Measurements from ENCODE around the gene CMTR1. TPM values are rescaled to one million over a fixed set of nuclear protein-coding genes. Genes with fewer than 3 reads are reported as not detected.

CMTR1 gene
- polyA plus RNA-seq, 3 donors from 2014 or later, result 15.8 to 29.6 (median 24.0) TPM

DNA sequence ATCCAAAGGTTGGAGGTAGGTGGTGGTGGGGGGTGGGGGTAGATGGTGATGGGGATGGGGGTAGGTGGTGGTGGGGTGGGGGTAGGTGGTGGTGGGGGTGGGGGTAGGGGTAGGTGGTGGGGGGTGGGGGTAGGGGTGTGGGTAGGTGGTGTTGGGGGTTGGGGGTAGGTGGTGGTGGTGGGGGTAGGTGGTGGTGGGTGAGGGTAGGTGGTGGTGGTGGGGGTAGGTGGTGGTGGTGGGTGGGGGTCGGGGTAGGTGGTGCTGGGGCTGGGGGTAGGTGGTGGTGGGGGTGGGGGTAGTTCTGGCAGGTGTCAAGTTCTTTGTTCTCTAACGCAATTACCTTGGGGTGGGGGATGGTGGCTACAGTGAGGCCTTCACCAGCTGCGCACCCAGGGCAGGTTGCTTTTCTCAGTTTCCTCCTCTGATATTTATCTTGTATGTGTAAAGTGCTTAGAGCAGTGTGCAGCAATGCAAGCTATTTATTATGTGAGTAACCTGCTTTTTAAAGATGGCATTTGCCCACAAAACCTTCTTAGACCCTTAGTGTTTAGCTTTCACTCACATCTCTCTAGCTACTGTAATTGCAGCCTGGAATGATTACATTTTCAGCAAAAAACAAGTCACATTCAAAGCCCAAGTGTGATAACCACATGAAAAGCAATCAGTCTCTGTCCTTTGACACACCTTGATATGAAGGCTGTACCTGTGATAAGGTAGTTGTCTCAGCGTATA, 74.8 kb downstream of the CMTR1 start:
- DNase-seq, result peak in 1 of 3 donors; percentile 30
- Mint-ChIP-seq H3K27me3 (ENCODE audit: low read depth in 3 of 3) (peaks cover 1 to 24% (median 9%) of the 10 kb centered on the region in 3 donors), H3K27ac (peak overlapping the region in 5 of 6 donors; percentile 67 to 79 (median 74)), H3K36me3 (peaks cover 0 to 4% (median 0%) of the 10 kb centered on the region in 3 donors), H3K4me1 (peaks cover 33 to 36% of the 10 kb centered on the region in 2 donors), H3K4me3 (no peak overlapping the region), H3K9me3 (no peaks in the 10 kb centered on the region)

DNA sequence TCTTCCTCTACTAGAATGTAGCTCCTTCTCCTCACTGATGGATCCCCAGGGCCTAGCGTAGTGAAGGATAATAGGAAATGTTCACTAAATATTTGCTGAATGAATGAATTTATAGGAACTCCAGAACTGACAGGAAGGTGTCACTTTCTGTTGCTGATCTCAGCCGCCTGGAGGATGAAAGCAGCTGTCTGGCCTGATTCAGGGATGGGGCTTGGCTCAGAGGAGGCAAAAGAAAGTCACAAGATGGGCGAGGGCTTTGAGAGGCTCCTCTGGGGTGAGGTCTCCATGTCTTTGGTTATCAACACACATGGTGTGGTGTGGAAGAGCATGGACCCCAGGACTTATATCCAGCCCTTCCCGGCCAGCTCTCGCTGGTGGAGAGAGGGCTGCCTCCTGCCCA, 78.2 kb downstream of the CMTR1 start:
- no peak overlapping the region for H3K4me3 Mint-ChIP-seq
- peaks cover 31 to 40% of the 10 kb centered on the region in 2 donors for H3K4me1 Mint-ChIP-seq
- peak overlapping the region in 2 of 6 donors; percentile 8 to 37 for H3K27ac Mint-ChIP-seq
- DNase-seq, result no peak
- no peaks in the 10 kb centered on the region for H3K9me3 Mint-ChIP-seq
- H3K27me3 Mint-ChIP-seq (ENCODE audit: low read depth in 3 of 3), result peaks cover 0 to 22% (median 5%) of the 10 kb centered on the region in 3 donors
- H3K36me3 Mint-ChIP-seq, result peaks cover 0 to 4% (median 3%) of the 10 kb centered on the region in 3 donors

GRCh38 chr6:37511910-37512399, 78.9 kb downstream of the CMTR1 start:
- Mint-ChIP-seq H3K27me3 (ENCODE audit: low read depth in 3 of 3) (peaks cover 5 to 23% (median 13%) of the 10 kb centered on the region in 3 donors), H3K4me1 (peaks cover 38 to 47% of the 10 kb centered on the region in 2 donors), H3K4me3 (no peak overlapping the region), H3K9me3 (no peaks in the 10 kb centered on the region), H3K36me3 (peaks cover 0 to 4% (median 3%) of the 10 kb centered on the region in 3 donors), H3K27ac (peak overlapping the region in 1 of 6 donors; percentile 40)
- DNase-seq, result no peak

DNA sequence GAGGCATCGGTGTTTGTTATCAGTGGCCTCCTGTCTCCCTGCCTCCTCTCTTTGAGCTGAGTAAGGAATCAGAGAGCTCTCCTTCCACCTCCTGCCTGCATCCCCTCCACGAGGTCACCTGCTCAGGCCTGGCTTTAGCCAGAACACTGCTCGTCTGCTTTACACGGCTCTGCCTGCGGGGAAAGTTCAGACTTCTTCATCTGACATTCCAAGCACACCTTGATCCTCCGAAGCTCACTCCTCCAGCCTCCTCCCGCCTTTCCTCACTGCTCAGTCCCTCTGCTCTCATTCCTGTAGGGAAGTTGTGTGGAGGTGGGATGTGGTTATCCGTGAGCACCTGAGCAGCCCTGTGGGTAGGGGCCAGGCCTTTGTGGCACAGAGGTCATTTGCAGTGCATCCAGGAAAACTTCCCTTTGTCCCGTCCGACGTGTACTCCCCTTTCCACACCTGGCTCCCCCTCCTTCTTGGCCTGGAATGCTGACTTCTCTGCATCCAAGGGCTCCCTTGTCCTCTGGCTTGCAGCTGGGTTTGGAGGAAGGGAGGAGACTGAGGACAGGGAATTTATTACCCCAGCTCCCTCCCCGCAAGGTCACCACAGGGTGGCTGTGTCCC, 79.5 kb downstream of the CMTR1 start:
- Mint-ChIP-seq H3K27me3 (ENCODE audit: low read depth in 3 of 3) (peaks cover 8 to 22% (median 18%) of the 10 kb centered on the region in 3 donors), H3K27ac (peak overlapping the region in 2 of 6 donors; percentile 69 to 78), H3K9me3 (no peaks in the 10 kb centered on the region), H3K4me1 (peaks cover 44 to 48% of the 10 kb centered on the region in 2 donors), H3K36me3 (peaks cover 0 to 4% (median 3%) of the 10 kb centered on the region in 3 donors), H3K4me3 (no peak overlapping the region)
- no peak for DNase-seq

GRCh38 chr6:37513155-37513554, 80.1 kb downstream of the CMTR1 start:
- DNase-seq, result no peak
- peaks cover 0 to 4% (median 3%) of the 10 kb centered on the region in 3 donors for H3K36me3 Mint-ChIP-seq
- peaks cover 46 to 51% of the 10 kb centered on the region in 2 donors for H3K4me1 Mint-ChIP-seq
- peaks cover 9 to 25% (median 19%) of the 10 kb centered on the region in 3 donors for H3K27me3 Mint-ChIP-seq (ENCODE audit: low read depth in 3 of 3)
- H3K9me3 Mint-ChIP-seq, result no peaks in the 10 kb centered on the region
- H3K4me3 Mint-ChIP-seq, result peak overlapping the region in 2 of 5 donors; percentile 14 to 21
- H3K27ac Mint-ChIP-seq, result peak overlapping the region in 2 of 6 donors; percentile 66 to 78

- no peak for DNase-seq
- Mint-ChIP-seq H3K27me3 (ENCODE audit: low read depth in 3 of 3) (peaks cover 9 to 25% (median 19%) of the 10 kb centered on the region in 3 donors), H3K9me3 (no peaks in the 10 kb centered on the region)
Observed at GRCh38 chr6:37513576-37513975, 80.6 kb downstream of the CMTR1 start.

GRCh38 chr6:37514321-37514771, 81.3 kb downstream of the CMTR1 start:
- Mint-ChIP-seq H3K36me3 (peaks cover 0 to 4% (median 3%) of the 10 kb centered on the region in 3 donors), H3K27me3 (ENCODE audit: low read depth in 3 of 3) (peaks cover 9 to 26% (median 19%) of the 10 kb centered on the region in 3 donors), H3K9me3 (no peaks in the 10 kb centered on the region), H3K4me1 (peaks cover 52 to 58% of the 10 kb centered on the region in 2 donors), H3K4me3 (peak overlapping the region; percentile 2 to 88 (median 44)), H3K27ac (peak overlapping the region; percentile 88 to 99 (median 98))
- DNase-seq, result peak in 1 of 3 donors; percentile 41

More at GRCh38 chr6:37513576-37513975, 80.6 kb downstream of the CMTR1 start:
- Mint-ChIP-seq H3K4me1 (peaks cover 46 to 51% of the 10 kb centered on the region in 2 donors), H3K27ac (peak overlapping the region in 2 of 6 donors; percentile 66 to 78), H3K4me3 (peak overlapping the region in 2 of 5 donors; percentile 14 to 21), H3K36me3 (peaks cover 0 to 4% (median 3%) of the 10 kb centered on the region in 3 donors)

GRCh38 chr6:37514837-37515236, 81.8 kb downstream of the CMTR1 start:
- Mint-ChIP-seq H3K4me3 (peak overlapping the region in 2 of 5 donors; percentile 6 to 88), H3K36me3 (peaks cover 0 to 4% (median 3%) of the 10 kb centered on the region in 3 donors), H3K27me3 (ENCODE audit: low read depth in 3 of 3) (peaks cover 9 to 26% (median 19%) of the 10 kb centered on the region in 3 donors), H3K27ac (peak overlapping the region; percentile 88 to 99 (median 98)), H3K4me1 (peaks cover 54 to 61% of the 10 kb centered on the region in 2 donors), H3K9me3 (no peaks in the 10 kb centered on the region)
- DNase-seq, result no peak

GRCh38 chr6:37515712-37516075, 82.7 kb downstream of the CMTR1 start:
- Mint-ChIP-seq H3K27ac (peak overlapping the region; percentile 90 to 99 (median 99)), H3K27me3 (ENCODE audit: low read depth in 3 of 3) (peaks cover 9 to 26% (median 19%) of the 10 kb centered on the region in 3 donors), H3K4me3 (peak overlapping the region; percentile 74 to 88 (median 77)), H3K36me3 (peaks cover 0 to 4% (median 3%) of the 10 kb centered on the region in 3 donors), H3K4me1 (peaks cover 54 to 63% of the 10 kb centered on the region in 2 donors), H3K9me3 (no peaks in the 10 kb centered on the region)
- no peak for DNase-seq

GRCh38 chr6:37516076-37516919, 83.3 kb downstream of the CMTR1 start:
- H3K4me1 Mint-ChIP-seq, result peaks cover 54 to 68% of the 10 kb centered on the region in 2 donors
- H3K9me3 Mint-ChIP-seq, result no peaks in the 10 kb centered on the region
- peak; percentile 82 to 86 (median 83) for DNase-seq
- peak overlapping the region; percentile 90 to 99 (median 99) for H3K27ac Mint-ChIP-seq
- H3K36me3 Mint-ChIP-seq, result peaks cover 0 to 3% (median 0%) of the 10 kb centered on the region in 3 donors
- H3K4me3 Mint-ChIP-seq, result peak overlapping the region; percentile 74 to 88 (median 77)
- H3K27me3 Mint-ChIP-seq (ENCODE audit: low read depth in 3 of 3), result peaks cover 9 to 28% (median 19%) of the 10 kb centered on the region in 3 donors

DNA sequence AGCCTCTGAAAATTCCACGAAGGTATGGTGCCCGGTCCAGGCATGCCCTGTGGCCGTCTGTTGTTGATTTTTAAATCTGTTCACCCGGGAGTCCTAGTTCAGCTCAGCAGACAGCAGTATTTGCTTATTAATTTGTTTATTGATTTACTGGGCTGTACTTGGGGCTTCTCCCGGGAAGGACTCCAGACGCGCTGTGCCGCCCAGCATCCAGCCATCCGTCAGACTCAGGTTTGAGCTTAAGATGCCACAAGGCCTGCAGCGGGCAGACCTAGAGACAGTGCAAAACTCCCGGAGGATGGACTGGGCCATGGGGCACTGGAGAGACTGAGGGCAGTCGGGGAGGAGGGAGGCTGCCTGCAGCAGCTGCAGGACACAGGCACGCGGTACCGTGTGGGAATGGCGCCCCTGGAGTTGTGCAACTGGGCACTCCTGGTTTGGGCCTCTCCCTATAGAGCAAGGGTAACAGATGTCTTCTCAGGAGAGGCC, 83.9 kb downstream of the CMTR1 start:
- Mint-ChIP-seq H3K27ac (peak overlapping the region; percentile 90 to 99 (median 99)), H3K27me3 (ENCODE audit: low read depth in 3 of 3) (peaks cover 9 to 25% (median 17%) of the 10 kb centered on the region in 3 donors), H3K4me1 (peaks cover 54 to 74% of the 10 kb centered on the region in 2 donors), H3K4me3 (peak overlapping the region; percentile 74 to 88 (median 77)), H3K9me3 (no peaks in the 10 kb centered on the region), H3K36me3 (peaks cover 0 to 3% (median 0%) of the 10 kb centered on the region in 3 donors)
- DNase-seq, result no peak

GRCh38 chr6:37517411-37517812, 84.4 kb downstream of the CMTR1 start:
- DNase-seq, result peak; percentile 91 to 93 (median 92)
- H3K4me3 Mint-ChIP-seq, result peak overlapping the region; percentile 74 to 88 (median 77)

More at GRCh38 chr6:37517411-37517812, 84.4 kb downstream of the CMTR1 start:
- Mint-ChIP-seq H3K9me3 (no peaks in the 10 kb centered on the region), H3K27me3 (ENCODE audit: low read depth in 3 of 3) (peaks cover 10 to 25% (median 19%) of the 10 kb centered on the region in 3 donors), H3K36me3 (peaks cover 0 to 3% (median 0%) of the 10 kb centered on the region in 3 donors), H3K4me1 (peaks cover 54 to 74% of the 10 kb centered on the region in 2 donors), H3K27ac (peak overlapping the region; percentile 90 to 99 (median 99))

Data from immature natural killer cell (primary cell).